Measurements from ENCODE around the gene TMEM9B.

The TMEM9B gene

DNA sequence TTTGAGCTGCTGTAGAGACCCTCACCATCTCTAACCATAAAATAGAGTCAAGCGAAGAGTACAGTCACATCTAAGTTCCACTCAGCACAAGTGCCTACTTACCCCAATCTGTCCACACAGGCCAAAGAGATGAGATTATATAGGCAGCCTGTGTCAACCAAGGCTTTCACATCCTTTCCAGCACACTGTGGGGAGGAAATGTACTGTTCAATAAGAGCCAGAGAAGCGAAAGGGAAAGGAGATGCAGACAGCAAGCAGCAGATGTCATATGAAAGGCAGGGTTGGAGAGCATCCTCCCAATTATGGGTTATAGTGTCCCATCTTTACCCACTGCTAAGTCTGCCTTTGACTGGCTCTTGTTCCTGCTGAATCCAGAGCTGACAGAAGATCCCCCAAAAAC is 23.2 kb upstream of the TMEM9B start:
- TF ChIP-seq, protein P1, sequence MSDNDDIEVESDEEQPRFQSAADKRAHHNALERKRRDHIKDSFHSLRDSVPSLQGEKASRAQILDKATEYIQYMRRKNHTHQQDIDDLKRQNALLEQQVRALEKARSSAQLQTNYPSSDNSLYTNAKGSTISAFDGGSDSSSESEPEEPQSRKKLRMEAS (IDR thresholded peaks at IDR 0.05), result no peak
- TF ChIP-seq FOXM1 (IDR thresholded peaks at IDR 0.05; ENCODE audit: borderline replicate concordance, low read depth) (no peak), CEBPB (IDR thresholded peaks at IDR 0.05) (no peak), RAD21 (IDR thresholded peaks at IDR 0.05; ENCODE audit: low read depth) (no peak), YY1 (IDR thresholded peaks at IDR 0.05; ENCODE audit: low read depth) (no peak), CREB1 (IDR thresholded peaks at IDR 0.05; ENCODE audit: low read depth) (no peak), EGR1 (IDR thresholded peaks at IDR 0.05) (no peak), TCF12 (IDR thresholded peaks at IDR 0.05; ENCODE audit: low read depth) (no peak), TAF1 (IDR thresholded peaks at IDR 0.05; ENCODE audit: low read depth) (no peak), NFIC (IDR thresholded peaks at IDR 0.05) (no peak), ZBTB7A (IDR thresholded peaks at IDR 0.05; ENCODE audit: low read depth) (no peak), EP300 (IDR thresholded peaks at IDR 0.05; ENCODE audit: borderline replicate concordance) (no peak)
- TF ChIP-seq, protein P2, sequence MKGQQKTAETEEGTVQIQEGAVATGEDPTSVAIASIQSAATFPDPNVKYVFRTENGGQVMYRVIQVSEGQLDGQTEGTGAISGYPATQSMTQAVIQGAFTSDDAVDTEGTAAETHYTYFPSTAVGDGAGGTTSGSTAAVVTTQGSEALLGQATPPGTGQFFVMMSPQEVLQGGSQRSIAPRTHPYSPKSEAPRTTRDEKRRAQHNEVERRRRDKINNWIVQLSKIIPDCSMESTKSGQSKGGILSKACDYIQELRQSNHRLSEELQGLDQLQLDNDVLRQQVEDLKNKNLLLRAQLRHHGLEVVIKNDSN (IDR thresholded peaks at IDR 0.05), result no peak
- TF ChIP-seq, protein P3, sequence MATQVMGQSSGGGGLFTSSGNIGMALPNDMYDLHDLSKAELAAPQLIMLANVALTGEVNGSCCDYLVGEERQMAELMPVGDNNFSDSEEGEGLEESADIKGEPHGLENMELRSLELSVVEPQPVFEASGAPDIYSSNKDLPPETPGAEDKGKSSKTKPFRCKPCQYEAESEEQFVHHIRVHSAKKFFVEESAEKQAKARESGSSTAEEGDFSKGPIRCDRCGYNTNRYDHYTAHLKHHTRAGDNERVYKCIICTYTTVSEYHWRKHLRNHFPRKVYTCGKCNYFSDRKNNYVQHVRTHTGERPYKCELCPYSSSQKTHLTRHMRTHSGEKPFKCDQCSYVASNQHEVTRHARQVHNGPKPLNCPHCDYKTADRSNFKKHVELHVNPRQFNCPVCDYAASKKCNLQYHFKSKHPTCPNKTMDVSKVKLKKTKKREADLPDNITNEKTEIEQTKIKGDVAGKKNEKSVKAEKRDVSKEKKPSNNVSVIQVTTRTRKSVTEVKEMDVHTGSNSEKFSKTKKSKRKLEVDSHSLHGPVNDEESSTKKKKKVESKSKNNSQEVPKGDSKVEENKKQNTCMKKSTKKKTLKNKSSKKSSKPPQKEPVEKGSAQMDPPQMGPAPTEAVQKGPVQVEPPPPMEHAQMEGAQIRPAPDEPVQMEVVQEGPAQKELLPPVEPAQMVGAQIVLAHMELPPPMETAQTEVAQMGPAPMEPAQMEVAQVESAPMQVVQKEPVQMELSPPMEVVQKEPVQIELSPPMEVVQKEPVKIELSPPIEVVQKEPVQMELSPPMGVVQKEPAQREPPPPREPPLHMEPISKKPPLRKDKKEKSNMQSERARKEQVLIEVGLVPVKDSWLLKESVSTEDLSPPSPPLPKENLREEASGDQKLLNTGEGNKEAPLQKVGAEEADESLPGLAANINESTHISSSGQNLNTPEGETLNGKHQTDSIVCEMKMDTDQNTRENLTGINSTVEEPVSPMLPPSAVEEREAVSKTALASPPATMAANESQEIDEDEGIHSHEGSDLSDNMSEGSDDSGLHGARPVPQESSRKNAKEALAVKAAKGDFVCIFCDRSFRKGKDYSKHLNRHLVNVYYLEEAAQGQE (IDR thresholded peaks at IDR 0.05; ENCODE audit: low read depth), result no peak

DNA sequence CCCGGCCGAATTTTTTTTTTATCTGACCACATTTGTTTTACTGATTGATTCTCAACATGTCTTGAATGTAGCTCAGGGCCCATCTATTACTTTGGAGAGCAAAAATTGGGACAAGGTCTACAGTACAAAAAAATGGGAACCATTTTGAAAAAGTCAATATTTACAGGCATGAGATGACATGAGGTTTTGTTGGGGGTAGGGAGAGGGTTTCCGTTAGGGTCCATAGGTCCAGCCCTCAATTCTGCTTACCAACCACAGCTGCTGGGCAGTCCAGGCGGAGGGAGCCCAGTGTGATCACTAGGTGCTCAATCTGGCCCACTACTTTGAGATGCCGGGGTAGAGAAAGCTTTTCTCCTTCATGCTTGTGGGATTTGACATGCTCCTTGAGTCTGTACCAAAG is 21.2 kb upstream of the TMEM9B start:
- TF ChIP-seq TCF12 (IDR thresholded peaks at IDR 0.05; ENCODE audit: low read depth), result no peak
- no peak for TF ChIP-seq EGR1 (IDR thresholded peaks at IDR 0.05)
- TF ChIP-seq, protein P2 (IDR thresholded peaks at IDR 0.05), result no peak
- no peak for TF ChIP-seq RAD21 (IDR thresholded peaks at IDR 0.05; ENCODE audit: low read depth)
- no peak for TF ChIP-seq NFIC (IDR thresholded peaks at IDR 0.05)
- TF ChIP-seq CREB1 (IDR thresholded peaks at IDR 0.05; ENCODE audit: low read depth), result no peak
- TF ChIP-seq TAF1 (IDR thresholded peaks at IDR 0.05; ENCODE audit: low read depth), result no peak
- TF ChIP-seq, protein P3 (IDR thresholded peaks at IDR 0.05; ENCODE audit: low read depth), result no peak
- no peak for TF ChIP-seq CEBPB (IDR thresholded peaks at IDR 0.05)
- TF ChIP-seq FOXM1 (IDR thresholded peaks at IDR 0.05; ENCODE audit: borderline replicate concordance, low read depth), result no peak
- TF ChIP-seq EP300 (IDR thresholded peaks at IDR 0.05; ENCODE audit: borderline replicate concordance), result no peak
- TF ChIP-seq, protein P1 (IDR thresholded peaks at IDR 0.05), result no peak
- no peak for TF ChIP-seq ZBTB7A (IDR thresholded peaks at IDR 0.05; ENCODE audit: low read depth)
- TF ChIP-seq YY1 (IDR thresholded peaks at IDR 0.05; ENCODE audit: low read depth), result no peak
- TF ChIP-seq TEAD4 (IDR thresholded peaks at IDR 0.05), result no peak

DNA sequence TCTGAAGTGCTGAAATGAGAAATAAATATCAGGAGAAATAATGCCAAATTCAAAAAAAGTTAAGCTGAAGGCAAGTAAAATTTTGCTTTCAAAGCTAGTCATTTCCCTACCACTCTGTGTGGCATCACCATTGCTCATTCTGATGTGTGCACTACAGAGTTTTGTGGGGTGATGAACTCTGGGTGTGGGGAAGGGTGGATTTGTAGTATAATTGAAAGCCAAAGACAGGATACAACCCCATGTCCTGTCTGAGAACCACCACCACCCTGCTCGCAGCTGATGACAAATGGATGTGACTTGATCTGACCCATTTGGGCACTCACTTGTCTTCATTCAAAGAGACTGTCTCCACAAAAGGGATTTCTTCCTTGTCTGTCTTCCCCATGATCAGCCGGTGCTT is 19.3 kb upstream of the TMEM9B start:
- no peak for TF ChIP-seq FOXM1 (IDR thresholded peaks at IDR 0.05; ENCODE audit: borderline replicate concordance, low read depth)
- TF ChIP-seq TCF12 (IDR thresholded peaks at IDR 0.05; ENCODE audit: low read depth), result no peak
- TF ChIP-seq ZBTB7A (IDR thresholded peaks at IDR 0.05; ENCODE audit: low read depth), result no peak
- TF ChIP-seq, protein P1 (IDR thresholded peaks at IDR 0.05), result no peak
- TF ChIP-seq, protein P2 (IDR thresholded peaks at IDR 0.05), result no peak
- no peak for TF ChIP-seq CREB1 (IDR thresholded peaks at IDR 0.05; ENCODE audit: low read depth)
- no peak for TF ChIP-seq TAF1 (IDR thresholded peaks at IDR 0.05; ENCODE audit: low read depth)
- no peak for TF ChIP-seq CEBPB (IDR thresholded peaks at IDR 0.05)
- TF ChIP-seq, protein P3 (IDR thresholded peaks at IDR 0.05; ENCODE audit: low read depth), result no peak
- TF ChIP-seq RAD21 (IDR thresholded peaks at IDR 0.05; ENCODE audit: low read depth), result no peak
- no peak for TF ChIP-seq NFIC (IDR thresholded peaks at IDR 0.05)
- TF ChIP-seq YY1 (IDR thresholded peaks at IDR 0.05; ENCODE audit: low read depth), result no peak
- TF ChIP-seq TEAD4 (IDR thresholded peaks at IDR 0.05), result no peak
- TF ChIP-seq EP300 (IDR thresholded peaks at IDR 0.05; ENCODE audit: borderline replicate concordance), result no peak
- TF ChIP-seq EGR1 (IDR thresholded peaks at IDR 0.05), result no peak

All from Ishikawa (cell line).